Hepatocyte (in vitro differentiated cells): ENCODE data around the gene HOXB3.

Experiments
- EZH2 ChIP-seq: fragments of 200-600 bp; sonication (generic); IDR thresholded peaks from 2 replicates; pipeline ENCODE4 v1.6.1; 2016; ENCODE audit warnings: antibody characterized with exemption, mild to moderate bottlenecking, borderline replicate concordance
- TF ChIP-seq, protein P1 (sequence below): fragments of 200-600 bp; sonication (generic); IDR thresholded peaks from 2 replicates; pipeline ENCODE4 v1.5.1; 2016; ENCODE audit warnings: antibody characterized with exemption, mild to moderate bottlenecking; ENCODE audit not compliant: poor library complexity

DNA sequence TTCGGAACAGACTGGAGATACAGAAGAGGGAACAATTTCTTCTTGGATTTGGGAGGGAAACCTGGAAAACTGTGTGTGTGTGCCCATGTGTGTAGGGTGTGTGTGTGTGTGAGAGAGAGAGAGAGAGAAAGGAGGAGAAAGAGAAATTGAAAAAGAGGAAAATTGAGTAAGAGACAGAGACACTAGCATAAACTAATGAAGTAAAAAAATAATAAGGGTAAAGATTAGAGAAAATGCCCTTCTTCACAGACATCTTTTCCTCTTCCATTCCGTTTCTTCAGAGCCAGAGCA lies 31.3 kb downstream of the HOXB3 start:
- TF ChIP-seq, protein P1, sequence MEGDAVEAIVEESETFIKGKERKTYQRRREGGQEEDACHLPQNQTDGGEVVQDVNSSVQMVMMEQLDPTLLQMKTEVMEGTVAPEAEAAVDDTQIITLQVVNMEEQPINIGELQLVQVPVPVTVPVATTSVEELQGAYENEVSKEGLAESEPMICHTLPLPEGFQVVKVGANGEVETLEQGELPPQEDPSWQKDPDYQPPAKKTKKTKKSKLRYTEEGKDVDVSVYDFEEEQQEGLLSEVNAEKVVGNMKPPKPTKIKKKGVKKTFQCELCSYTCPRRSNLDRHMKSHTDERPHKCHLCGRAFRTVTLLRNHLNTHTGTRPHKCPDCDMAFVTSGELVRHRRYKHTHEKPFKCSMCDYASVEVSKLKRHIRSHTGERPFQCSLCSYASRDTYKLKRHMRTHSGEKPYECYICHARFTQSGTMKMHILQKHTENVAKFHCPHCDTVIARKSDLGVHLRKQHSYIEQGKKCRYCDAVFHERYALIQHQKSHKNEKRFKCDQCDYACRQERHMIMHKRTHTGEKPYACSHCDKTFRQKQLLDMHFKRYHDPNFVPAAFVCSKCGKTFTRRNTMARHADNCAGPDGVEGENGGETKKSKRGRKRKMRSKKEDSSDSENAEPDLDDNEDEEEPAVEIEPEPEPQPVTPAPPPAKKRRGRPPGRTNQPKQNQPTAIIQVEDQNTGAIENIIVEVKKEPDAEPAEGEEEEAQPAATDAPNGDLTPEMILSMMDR, result no peak
- no peak for TF ChIP-seq EZH2
